Uterus (tissue), 2 donors: Measurements from ENCODE around the gene CELSR1.

Experiments
- POLR2A ChIP-seq, 2 donors: fragments of 450-650 bp; IDR thresholded peaks; one replicate each; pipeline ENCODE4 v1.6.1; 2016; ENCODE audit warnings: antibody characterized with exemption in 2 of 2, mild to moderate bottlenecking in 1 of 2, moderate library complexity in 1 of 2
- TF ChIP-seq, protein P1 (sequence below), 4 experiments: fragments of 200-600 bp in 2 of 4; fragments of 450-650 bp in 2 of 4; sonication (generic) in 2 of 4; IDR thresholded peaks; one replicate each; pipeline ENCODE4 v1.5.1; 2016 to 2019; ENCODE audit warnings: antibody characterized with exemption in 4 of 4, mild to moderate bottlenecking in 2 of 4, moderate library complexity in 1 of 4

DNA sequence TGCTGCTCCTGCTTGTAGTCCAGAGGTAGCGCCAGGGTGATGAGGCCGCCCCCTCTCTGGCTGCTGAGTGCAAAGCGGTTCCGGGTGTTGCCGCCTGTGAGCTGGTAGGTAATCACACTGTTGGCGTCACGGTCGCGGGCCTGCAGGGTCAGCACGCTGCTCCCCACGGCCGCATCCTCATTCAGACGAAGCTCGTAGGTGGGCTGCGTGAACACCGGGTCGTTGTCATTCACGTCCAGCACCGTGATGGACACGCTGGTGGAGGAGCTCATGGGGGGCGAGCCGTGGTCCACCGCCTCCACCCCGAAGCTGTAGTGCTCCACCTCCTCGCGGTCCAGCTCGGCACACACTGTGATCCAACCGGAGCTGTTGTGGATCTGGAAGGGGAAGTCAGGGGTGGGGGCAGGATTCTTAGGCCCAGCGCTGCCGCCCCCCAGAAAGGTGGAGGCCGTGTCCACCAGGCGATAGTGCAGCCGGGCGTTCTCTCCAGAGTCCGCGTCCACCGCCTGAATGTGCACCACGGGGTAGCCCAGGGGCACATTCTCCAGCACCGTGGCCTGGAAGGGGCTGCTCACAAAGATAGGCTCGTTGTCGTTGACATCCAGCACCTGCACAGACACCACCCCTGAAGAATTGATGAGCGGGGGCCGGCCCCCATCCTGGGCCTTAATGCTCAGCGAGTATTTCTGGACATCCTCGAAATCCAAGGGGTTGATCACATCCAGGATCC is 2.4 kb downstream of the CELSR1 start:
- no peak for TF ChIP-seq POLR2A (IDR thresholded peaks at IDR 0.05)
- TF ChIP-seq, protein P1, sequence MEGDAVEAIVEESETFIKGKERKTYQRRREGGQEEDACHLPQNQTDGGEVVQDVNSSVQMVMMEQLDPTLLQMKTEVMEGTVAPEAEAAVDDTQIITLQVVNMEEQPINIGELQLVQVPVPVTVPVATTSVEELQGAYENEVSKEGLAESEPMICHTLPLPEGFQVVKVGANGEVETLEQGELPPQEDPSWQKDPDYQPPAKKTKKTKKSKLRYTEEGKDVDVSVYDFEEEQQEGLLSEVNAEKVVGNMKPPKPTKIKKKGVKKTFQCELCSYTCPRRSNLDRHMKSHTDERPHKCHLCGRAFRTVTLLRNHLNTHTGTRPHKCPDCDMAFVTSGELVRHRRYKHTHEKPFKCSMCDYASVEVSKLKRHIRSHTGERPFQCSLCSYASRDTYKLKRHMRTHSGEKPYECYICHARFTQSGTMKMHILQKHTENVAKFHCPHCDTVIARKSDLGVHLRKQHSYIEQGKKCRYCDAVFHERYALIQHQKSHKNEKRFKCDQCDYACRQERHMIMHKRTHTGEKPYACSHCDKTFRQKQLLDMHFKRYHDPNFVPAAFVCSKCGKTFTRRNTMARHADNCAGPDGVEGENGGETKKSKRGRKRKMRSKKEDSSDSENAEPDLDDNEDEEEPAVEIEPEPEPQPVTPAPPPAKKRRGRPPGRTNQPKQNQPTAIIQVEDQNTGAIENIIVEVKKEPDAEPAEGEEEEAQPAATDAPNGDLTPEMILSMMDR (IDR thresholded peaks at IDR 0.05), result no peak
